Effector memory CD8-positive, alpha-beta T cell (primary cell): ENCODE measurements around the gene SLC25A44.

ENCODE experiments used
- ATAC-seq: fragments of 150-1000 bp; cut with Tn5 transposase; replicated peaks from 2 replicates; pipeline ENCODE4 v1.10.0; 2021; ENCODE audit warnings: mild to moderate bottlenecking, moderate library complexity
- DNase-seq, 3 experiments: peaks; one replicate each; pipeline ENCODE4 v3.0.0; 2021
- H3K27ac Mint-ChIP-seq, 2 donors: one replicate each; pipeline ENCODE4 v1.8.0; 2022; ENCODE audit warnings: mild to moderate bottlenecking in 2 of 2, mixed read lengths in 2 of 2, moderate library complexity in 2 of 2
- H3K27me3 Mint-ChIP-seq, 2 donors: one replicate each; pipeline ENCODE4 v1.8.0; 2022; ENCODE audit warnings: mixed read lengths in 2 of 2
- H3K36me3 Mint-ChIP-seq: one replicate; pipeline ENCODE4 v1.8.0; 2022; ENCODE audit warnings: mild to moderate bottlenecking, moderate library complexity, mixed read lengths; ENCODE audit not compliant: insufficient read depth
- H3K4me1 Mint-ChIP-seq, 2 donors: one replicate each; pipeline ENCODE4 v1.8.0; 2022; ENCODE audit warnings: low read depth in 2 of 2, mixed read lengths in 2 of 2
- H3K4me3 Mint-ChIP-seq, 2 donors: one replicate each; pipeline ENCODE4 v1.8.0; 2022; ENCODE audit warnings: mild to moderate bottlenecking in 2 of 2, mixed read lengths in 2 of 2, moderate library complexity in 2 of 2
- H3K9me3 Mint-ChIP-seq, 2 donors: one replicate each; pipeline ENCODE4 v1.8.0; 2022; ENCODE audit warnings: mixed read lengths in 2 of 2

SLC25A44 gene

GRCh38 chr1:156242738-156243137 is 48.8 kb downstream of the SLC25A44 start:
- peaks cover 15 to 26% of the 10 kb centered on the region in 2 donors for H3K4me1 Mint-ChIP-seq
- H3K9me3 Mint-ChIP-seq: no peaks in the 10 kb centered on the region
- H3K4me3 Mint-ChIP-seq: no peak overlapping the region
- H3K27ac Mint-ChIP-seq: peak overlapping the region; percentile 13 to 71
- H3K27me3 Mint-ChIP-seq: no peaks in the 10 kb centered on the region
- DNase-seq (no peak), ATAC-seq (no peak)
- H3K36me3 Mint-ChIP-seq: peaks cover 40% of the 10 kb centered on the region

GRCh38 chr1:156244126-156244525 is 50.2 kb downstream of the SLC25A44 start:
- Mint-ChIP-seq H3K36me3 (peaks cover 39% of the 10 kb centered on the region), H3K9me3 (no peaks in the 10 kb centered on the region), H3K27ac (peak overlapping the region in 1 of 2 donors; percentile 70), H3K4me3 (peak overlapping the region; percentile 90), H3K4me1 (peaks cover 15 to 26% of the 10 kb centered on the region in 2 donors), H3K27me3 (no peaks in the 10 kb centered on the region)
- DNase-seq (no peak), ATAC-seq (no peak)

GRCh38 chr1:156244712-156245111 is 50.8 kb downstream of the SLC25A44 start:
- no peak for ATAC-seq
- Mint-ChIP-seq H3K4me1 (peaks cover 15 to 24% of the 10 kb centered on the region in 2 donors), H3K27ac (peak overlapping the region; percentile 70 to 86), H3K36me3 (peaks cover 37% of the 10 kb centered on the region), H3K27me3 (no peaks in the 10 kb centered on the region), H3K4me3 (peak overlapping the region; percentile 90), H3K9me3 (no peaks in the 10 kb centered on the region)
- no peak for DNase-seq

- DNase-seq (peak; percentile 27 to 33 (median 30)), ATAC-seq (peak; percentile 82)
- H3K9me3 Mint-ChIP-seq: no peaks in the 10 kb centered on the region
- peaks cover 40% of the 10 kb centered on the region for H3K36me3 Mint-ChIP-seq
- no peaks in the 10 kb centered on the region for H3K27me3 Mint-ChIP-seq
- peak overlapping the region; percentile 70 to 86 for H3K27ac Mint-ChIP-seq
- peak overlapping the region; percentile 90 for H3K4me3 Mint-ChIP-seq
- H3K4me1 Mint-ChIP-seq: peaks cover 15 to 21% of the 10 kb centered on the region in 2 donors
Measured at GRCh38 chr1:156245451-156246232, 51.7 kb downstream of the SLC25A44 start.

GRCh38 chr1:156246241-156246780 is 52.4 kb downstream of the SLC25A44 start:
- no peak for DNase-seq
- H3K27ac Mint-ChIP-seq: peak overlapping the region in 1 of 2 donors; percentile 41
- H3K4me1 Mint-ChIP-seq: peaks cover 15 to 18% of the 10 kb centered on the region in 2 donors
- H3K36me3 Mint-ChIP-seq: peaks cover 45% of the 10 kb centered on the region
- ATAC-seq: no peak
- no peaks in the 10 kb centered on the region for H3K9me3 Mint-ChIP-seq
- peak overlapping the region; percentile 90 for H3K4me3 Mint-ChIP-seq
- no peaks in the 10 kb centered on the region for H3K27me3 Mint-ChIP-seq

- DNase-seq: no peak
- H3K4me1 Mint-ChIP-seq: peaks cover 15 to 18% of the 10 kb centered on the region in 2 donors
- H3K4me3 Mint-ChIP-seq: peak overlapping the region in 1 of 2 donors; percentile 41
- no peaks in the 10 kb centered on the region for H3K27me3 Mint-ChIP-seq
- peak overlapping the region in 1 of 2 donors; percentile 60 for H3K27ac Mint-ChIP-seq
- no peak for ATAC-seq
- peaks cover 39% of the 10 kb centered on the region for H3K36me3 Mint-ChIP-seq
- H3K9me3 Mint-ChIP-seq: no peaks in the 10 kb centered on the region
Measured at GRCh38 chr1:156246781-156247459, 53.0 kb downstream of the SLC25A44 start.

- peaks cover 41% of the 10 kb centered on the region for H3K36me3 Mint-ChIP-seq
- H3K4me1 Mint-ChIP-seq: peaks cover 15 to 18% of the 10 kb centered on the region in 2 donors
- ATAC-seq (no peak), DNase-seq (no peak)
- peak within 1 kb of the TSS in 1 of 2 donors; percentile 41 for H3K4me3 Mint-ChIP-seq
- H3K9me3 Mint-ChIP-seq: no peaks in the 10 kb centered on the region
- H3K27me3 Mint-ChIP-seq: no peaks in the 10 kb centered on the region
- H3K27ac Mint-ChIP-seq: peak within 1 kb of the TSS; percentile 60 to 80
Measured at GRCh38 chr1:156247460-156248322, 53.8 kb downstream of the SLC25A44 start, which contains the start of gene PAQR6. PAQR6 (minus strand) TSS chr1:156248056; CDS start chr1:156246731, 1,325 bp downstream.

- ATAC-seq: no peak
- peak overlapping the region in 1 of 2 donors; percentile 80 for H3K27ac Mint-ChIP-seq
- no peaks in the 10 kb centered on the region for H3K9me3 Mint-ChIP-seq
- DNase-seq: no peak
- H3K36me3 Mint-ChIP-seq: peaks cover 46% of the 10 kb centered on the region
- H3K27me3 Mint-ChIP-seq: no peaks in the 10 kb centered on the region
- peaks cover 15 to 18% of the 10 kb centered on the region in 2 donors for H3K4me1 Mint-ChIP-seq
- H3K4me3 Mint-ChIP-seq: peak overlapping the region in 1 of 2 donors; percentile 19
Measured at GRCh38 chr1:156248323-156248683, 54.4 kb downstream of the SLC25A44 start.

- Mint-ChIP-seq H3K9me3 (no peaks in the 10 kb centered on the region), H3K36me3 (peaks cover 44% of the 10 kb centered on the region), H3K27me3 (no peaks in the 10 kb centered on the region), H3K4me1 (peaks cover 14% of the 10 kb centered on the region in 2 donors), H3K27ac (peak overlapping the region; percentile 62 to 69), H3K4me3 (no peak overlapping the region)
- DNase-seq (no peak), ATAC-seq (no peak)
Measured at GRCh38 chr1:156249593-156249992, 55.7 kb downstream of the SLC25A44 start.

GRCh38 chr1:156251527-156251926 is 57.6 kb downstream of the SLC25A44 start:
- ATAC-seq (no peak), DNase-seq (no peak)
- H3K27ac Mint-ChIP-seq: no peak overlapping the region
- H3K36me3 Mint-ChIP-seq: peaks cover 45% of the 10 kb centered on the region
- H3K4me1 Mint-ChIP-seq: peaks cover 0 to 3% of the 10 kb centered on the region in 2 donors
- no peaks in the 10 kb centered on the region for H3K27me3 Mint-ChIP-seq
- no peak overlapping the region for H3K4me3 Mint-ChIP-seq
- H3K9me3 Mint-ChIP-seq: no peaks in the 10 kb centered on the region

- peaks cover 57% of the 10 kb centered on the region for H3K36me3 Mint-ChIP-seq
- DNase-seq: no peak
- peak overlapping the region; percentile 12 to 76 for H3K27ac Mint-ChIP-seq
- no peaks in the 10 kb centered on the region for H3K4me1 Mint-ChIP-seq
- H3K4me3 Mint-ChIP-seq: no peak overlapping the region
- H3K27me3 Mint-ChIP-seq: no peaks in the 10 kb centered on the region
- H3K9me3 Mint-ChIP-seq: no peaks in the 10 kb centered on the region
- ATAC-seq: no peak
Measured at GRCh38 chr1:156253634-156254033, 59.7 kb downstream of the SLC25A44 start.

GRCh38 chr1:156257711-156258110 is 63.8 kb downstream of the SLC25A44 start:
- peaks cover 77% of the 10 kb centered on the region for H3K36me3 Mint-ChIP-seq
- peak overlapping the region in 1 of 2 donors; percentile 35 for H3K27ac Mint-ChIP-seq
- no peaks in the 10 kb centered on the region for H3K9me3 Mint-ChIP-seq
- no peak overlapping the region for H3K4me3 Mint-ChIP-seq
- H3K4me1 Mint-ChIP-seq: peaks cover 0 to 5% of the 10 kb centered on the region in 2 donors
- DNase-seq (no peak), ATAC-seq (peak; percentile 22)
- H3K27me3 Mint-ChIP-seq: no peaks in the 10 kb centered on the region

- Mint-ChIP-seq H3K4me1 (peaks cover 0 to 5% of the 10 kb centered on the region in 2 donors), H3K36me3 (peaks cover 80% of the 10 kb centered on the region), H3K27me3 (no peaks in the 10 kb centered on the region), H3K27ac (no peak overlapping the region), H3K4me3 (no peak overlapping the region), H3K9me3 (no peaks in the 10 kb centered on the region)
- DNase-seq (no peak), ATAC-seq (no peak)
Measured at GRCh38 chr1:156258859-156259258, 65.0 kb downstream of the SLC25A44 start.
